ENCODE results near the gene PDE1C.

Gene PDE1C

DNA sequence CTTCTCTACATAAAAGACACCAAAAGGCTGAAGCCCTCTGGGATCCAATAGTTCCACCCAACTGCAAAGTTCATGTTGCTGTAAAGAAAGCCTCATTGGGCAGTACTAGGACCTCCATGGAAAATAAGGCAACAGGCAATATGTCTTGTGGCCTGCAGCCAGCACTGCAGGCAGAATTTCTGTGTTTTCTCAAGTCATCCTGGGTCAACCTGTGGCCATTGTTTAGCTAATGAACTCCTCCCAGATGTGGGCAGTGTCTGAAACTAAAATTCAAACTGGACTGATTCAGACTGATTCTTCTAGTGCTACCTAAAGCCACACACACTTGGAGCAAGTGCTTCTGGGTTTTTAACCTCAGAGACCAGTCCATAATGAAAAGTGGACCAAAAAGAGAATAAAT is 241.7 kb downstream of the PDE1C start:
- H3K4me3 ChIP-seq (ENCODE audit: low read depth, low read length) = no peak overlapping the region
- TF ChIP-seq, protein P1, sequence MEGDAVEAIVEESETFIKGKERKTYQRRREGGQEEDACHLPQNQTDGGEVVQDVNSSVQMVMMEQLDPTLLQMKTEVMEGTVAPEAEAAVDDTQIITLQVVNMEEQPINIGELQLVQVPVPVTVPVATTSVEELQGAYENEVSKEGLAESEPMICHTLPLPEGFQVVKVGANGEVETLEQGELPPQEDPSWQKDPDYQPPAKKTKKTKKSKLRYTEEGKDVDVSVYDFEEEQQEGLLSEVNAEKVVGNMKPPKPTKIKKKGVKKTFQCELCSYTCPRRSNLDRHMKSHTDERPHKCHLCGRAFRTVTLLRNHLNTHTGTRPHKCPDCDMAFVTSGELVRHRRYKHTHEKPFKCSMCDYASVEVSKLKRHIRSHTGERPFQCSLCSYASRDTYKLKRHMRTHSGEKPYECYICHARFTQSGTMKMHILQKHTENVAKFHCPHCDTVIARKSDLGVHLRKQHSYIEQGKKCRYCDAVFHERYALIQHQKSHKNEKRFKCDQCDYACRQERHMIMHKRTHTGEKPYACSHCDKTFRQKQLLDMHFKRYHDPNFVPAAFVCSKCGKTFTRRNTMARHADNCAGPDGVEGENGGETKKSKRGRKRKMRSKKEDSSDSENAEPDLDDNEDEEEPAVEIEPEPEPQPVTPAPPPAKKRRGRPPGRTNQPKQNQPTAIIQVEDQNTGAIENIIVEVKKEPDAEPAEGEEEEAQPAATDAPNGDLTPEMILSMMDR (IDR thresholded peaks at IDR 0.05; ENCODE audit: low read depth, low read length) = no peak

DNA sequence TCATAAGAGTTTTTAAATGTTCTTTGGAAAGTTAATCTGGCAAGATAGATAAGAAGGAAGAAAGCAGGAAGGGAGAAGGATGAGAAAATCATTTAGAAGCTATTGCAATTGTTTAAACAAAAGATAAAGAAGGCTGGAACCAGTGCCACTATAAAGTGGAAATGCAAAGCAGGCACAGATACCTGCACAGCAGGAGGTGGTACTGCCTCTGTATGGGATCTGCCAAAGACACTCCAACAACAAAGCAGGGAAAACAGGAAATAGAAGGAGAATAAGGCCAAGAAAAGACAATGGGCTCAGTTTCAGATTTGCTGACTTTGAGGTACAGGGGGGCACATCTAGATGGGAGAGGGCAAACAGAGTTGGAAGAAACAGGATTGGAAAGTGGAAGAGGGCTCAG is 244.6 kb downstream of the PDE1C start:
- no peak overlapping the region for H3K4me3 ChIP-seq (ENCODE audit: low read depth, low read length)
- TF ChIP-seq, protein P1 (IDR thresholded peaks at IDR 0.05; ENCODE audit: low read depth, low read length) = no peak

DNA sequence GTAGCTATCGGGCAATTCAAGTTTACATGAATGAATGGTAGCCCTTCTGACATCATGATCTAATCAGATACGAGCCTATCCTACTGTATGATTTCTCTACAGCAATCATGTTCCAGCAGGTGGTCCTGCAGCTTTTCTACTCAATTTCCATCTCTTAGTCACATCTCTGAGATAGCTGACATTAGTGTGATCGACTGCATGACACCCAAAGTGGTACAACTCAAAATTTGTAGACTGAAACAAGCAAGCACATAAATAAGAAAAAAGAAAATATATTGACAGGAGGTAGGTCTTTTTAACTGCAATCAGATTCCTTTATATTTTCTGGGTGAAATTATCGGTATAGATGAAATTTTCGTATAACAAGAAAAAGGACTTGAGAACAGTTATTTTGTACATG is 251.2 kb downstream of the PDE1C start:
- TF ChIP-seq, protein P1 (IDR thresholded peaks at IDR 0.05; ENCODE audit: low read depth, low read length) = no peak
- no peak overlapping the region for H3K4me3 ChIP-seq (ENCODE audit: low read depth, low read length)

DNA sequence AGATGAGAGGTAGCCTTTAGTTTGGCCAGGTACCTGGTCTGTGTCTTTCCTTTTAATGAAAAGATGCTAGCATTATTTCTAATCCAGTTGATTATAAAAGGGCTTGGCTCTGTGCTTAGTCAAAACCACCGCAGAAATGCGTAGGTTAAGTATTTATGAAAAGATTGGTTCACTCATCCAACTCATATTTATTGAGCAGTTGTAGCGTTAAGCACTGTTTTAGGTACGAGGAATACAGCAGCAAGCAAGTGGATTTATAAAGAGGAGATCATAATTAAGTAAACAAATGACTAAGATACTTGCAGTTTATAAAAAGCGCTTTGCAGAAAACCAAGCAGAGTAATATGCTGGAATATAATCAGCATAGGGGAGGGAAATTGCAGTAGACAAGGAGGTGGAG is 253.4 kb downstream of the PDE1C start:
- TF ChIP-seq, protein P1 (IDR thresholded peaks at IDR 0.05; ENCODE audit: low read depth, low read length) = no peak
- no peak overlapping the region for H3K4me3 ChIP-seq (ENCODE audit: low read depth, low read length)

DNA sequence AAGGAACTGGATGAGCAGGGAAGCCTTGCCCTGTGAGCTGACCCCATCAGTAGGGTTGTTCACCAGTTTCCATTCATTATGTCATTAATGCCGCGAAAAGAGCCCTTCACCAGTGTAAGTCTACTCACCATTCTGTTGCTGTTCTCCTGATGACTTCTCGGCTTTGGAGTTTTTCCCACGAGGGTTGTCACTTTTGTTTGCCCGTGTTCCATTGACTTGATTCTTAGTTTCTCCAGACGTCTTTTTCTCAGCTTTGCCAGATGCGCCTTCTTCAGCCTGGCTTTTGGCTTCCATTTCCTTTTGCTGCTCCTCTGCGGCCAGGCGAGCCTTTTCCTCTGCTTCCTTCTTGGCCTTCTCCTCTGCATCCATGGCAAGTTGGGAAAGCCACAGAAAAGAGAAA is 254.4 kb downstream of the PDE1C start:
- TF ChIP-seq, protein P1 (IDR thresholded peaks at IDR 0.05; ENCODE audit: low read depth, low read length) = no peak
- H3K4me3 ChIP-seq (ENCODE audit: low read depth, low read length) = no peak overlapping the region

DNA sequence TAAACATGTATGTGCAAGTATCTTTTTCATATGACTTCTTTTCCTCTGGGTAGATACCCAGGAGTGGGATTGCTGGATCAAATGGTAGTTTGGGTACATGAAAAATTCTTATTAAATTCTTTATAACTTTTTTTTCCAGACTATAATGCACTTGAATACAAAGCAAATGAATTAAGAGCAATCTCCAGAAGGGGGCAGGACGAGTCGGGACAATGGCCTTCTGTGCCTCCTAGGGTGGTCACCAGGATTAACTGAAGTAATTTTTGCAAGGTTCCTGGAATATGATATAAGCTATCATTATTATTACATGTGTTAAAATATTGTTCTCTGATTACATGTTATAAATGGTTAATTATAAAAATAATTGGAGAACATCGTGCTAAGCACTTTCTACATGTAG is 256.0 kb downstream of the PDE1C start:
- TF ChIP-seq, protein P1 (IDR thresholded peaks at IDR 0.05; ENCODE audit: low read depth, low read length) = no peak
- H3K4me3 ChIP-seq (ENCODE audit: low read depth, low read length) = no peak overlapping the region

DNA sequence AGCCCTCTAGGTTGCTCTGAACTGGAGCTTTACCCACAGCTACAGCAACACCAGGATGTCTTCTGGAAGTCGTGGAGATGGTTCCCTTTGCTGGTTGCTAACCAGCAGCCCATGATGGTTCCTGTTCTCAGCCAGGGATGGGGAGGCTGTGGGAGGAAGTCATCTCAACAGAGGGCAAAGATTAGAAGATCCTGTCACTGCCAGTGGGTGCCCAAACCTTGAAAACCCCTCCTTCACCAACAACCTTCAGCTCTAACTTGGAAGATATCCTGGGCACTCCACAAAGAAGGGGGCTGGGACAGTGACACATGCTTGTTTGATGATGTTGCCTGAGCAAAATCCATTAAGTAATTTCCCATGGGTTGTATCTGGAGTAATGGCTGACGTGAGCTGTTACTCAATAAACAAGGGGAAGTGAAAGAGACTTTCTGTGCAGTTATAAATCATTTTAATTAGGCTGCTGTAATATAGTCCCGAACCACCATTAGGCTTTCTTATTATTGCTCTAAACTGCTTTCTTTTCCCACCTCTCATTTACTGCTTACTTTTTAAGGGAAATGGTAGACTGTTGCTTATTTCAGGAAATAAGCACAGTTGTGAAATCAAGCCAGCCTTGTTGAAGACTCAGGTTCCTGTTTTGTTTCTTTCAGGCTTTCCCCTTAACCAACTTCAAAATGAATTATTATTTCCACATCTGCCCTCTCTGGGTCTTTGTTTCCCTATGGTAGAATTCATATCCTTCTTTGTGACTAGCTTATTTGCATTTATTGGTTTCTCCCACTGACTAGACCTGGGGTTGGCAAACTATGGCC is 258.4 kb downstream of the PDE1C start:
- TF ChIP-seq, protein P1 (IDR thresholded peaks at IDR 0.05; ENCODE audit: low read depth, low read length) = no peak
- H3K4me3 ChIP-seq (ENCODE audit: low read depth, low read length) = no peak overlapping the region
